GM18873 (cell line): ENCODE results near the gene MAD1L1.

ENCODE experiments used
- ATAC-seq: cut with Tn5 transposase; IDR thresholded peaks from one replicate; pipeline ENCODE4 v1.9.1; 2021; ENCODE audit warnings: mild to moderate bottlenecking, moderate library complexity, moderate number of reproducible peaks; ENCODE audit not compliant: unreplicated experiment, low FRiP score

MAD1L1 gene

DNA sequence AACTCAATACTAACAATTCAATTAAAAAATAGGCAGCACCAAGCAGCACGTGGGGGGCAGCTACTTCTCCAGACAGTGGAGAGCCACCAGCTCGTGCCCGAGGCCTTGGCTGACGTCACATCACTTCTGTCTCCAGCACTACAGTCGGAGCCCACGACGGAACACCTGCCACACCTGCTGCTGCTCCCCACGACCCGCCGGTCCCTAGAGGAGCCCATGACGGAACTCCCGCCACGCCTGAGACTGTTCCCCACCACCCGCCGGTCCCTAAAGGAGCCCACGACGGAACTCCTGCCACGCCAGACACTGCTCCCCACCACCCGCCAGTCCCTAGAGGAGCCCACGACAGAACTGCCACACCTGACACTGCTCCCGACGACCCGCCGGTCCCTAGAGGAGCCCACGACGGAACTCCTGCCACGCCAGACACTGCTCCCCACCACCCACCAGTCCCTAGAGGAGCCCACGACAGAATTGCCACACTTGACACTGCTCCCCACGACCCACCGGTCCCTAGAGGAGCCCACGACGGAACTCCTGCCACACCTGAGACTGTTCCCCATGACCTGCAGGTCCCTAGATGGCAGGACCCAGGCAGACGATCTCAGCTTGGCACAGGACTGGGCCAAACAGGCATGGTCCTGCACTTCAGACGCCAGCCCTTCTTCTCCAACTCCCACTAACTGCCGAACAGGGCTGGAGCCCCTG lies 304.7 kb downstream of the MAD1L1 start:
- no peak for ATAC-seq

DNA sequence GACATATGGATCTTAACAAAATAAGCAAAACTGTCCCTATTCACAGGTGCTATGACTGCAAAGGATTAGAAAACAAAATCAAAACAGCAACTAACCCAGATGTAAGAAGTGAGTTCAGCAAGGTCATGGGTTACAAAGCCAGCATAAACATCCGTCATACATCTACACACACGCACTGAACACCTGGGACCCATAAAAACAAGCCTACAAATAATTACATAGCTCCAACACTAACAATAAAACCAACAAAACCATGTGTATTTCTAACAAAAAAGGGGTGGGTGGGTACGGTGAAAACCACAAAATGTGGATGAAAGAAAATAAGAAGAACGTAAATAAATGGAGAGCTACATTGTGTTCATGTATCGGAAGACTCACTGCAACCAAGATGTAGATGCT lies 305.8 kb downstream of the MAD1L1 start:
- ATAC-seq = no peak

DNA sequence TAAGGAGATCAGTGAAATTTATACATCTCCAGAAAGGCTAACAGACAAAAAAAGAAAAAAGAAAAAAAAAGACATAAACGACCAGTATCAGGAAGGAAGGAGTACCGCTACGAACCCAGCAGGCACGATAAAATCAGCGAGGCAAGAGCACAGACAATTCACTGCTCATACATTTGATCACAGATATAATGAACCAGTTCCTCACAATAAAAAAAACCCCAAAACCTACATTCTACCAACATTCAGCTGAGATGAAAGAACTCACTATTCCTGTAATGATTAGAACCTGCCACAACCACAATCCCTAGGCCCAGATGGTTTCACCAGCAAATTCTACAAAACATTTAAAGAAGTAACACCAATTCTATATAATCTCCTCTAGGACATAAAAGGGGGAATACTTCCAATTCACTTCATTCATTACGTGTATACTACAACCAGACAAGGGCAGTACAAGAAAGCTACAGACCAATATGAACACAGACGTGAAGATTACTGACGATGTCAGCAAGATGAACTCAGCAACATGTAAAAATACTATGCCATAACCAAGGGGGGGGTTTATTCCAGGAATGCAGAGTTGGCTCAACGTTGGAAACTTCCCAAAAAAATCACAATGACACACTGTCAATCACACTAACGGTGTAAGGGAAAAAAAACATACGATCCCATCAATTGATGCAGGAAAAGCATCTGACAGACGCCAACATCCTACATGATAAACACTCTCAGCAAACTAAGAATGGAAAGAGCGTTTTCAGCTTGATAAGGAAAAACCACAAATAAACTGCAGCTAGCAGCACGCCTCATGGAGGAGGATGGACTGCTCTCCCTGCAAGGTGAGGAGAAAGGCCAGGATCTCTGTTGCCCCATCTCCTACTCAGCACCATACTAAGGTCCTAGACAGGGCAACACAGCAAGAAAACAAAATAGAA lies 306.5 kb downstream of the MAD1L1 start:
- no peak for ATAC-seq

DNA sequence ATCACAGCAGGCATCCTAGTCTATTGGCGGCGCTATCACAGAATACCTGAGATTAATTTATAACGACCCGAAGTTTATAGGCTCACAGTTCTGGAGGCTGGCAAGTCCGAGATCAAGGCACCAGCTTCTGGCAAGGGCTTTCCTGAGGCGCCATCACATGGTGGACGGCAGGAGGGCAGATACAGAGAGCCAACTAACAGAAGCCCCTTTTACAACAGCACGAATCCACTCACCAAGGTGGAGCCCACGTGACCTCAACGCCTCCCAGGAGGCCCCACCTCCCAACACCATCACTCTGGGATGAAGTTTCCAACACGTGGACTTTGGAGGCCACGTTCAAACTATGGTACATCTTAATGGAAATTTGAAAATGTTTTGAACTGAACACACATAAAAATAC lies 307.4 kb downstream of the MAD1L1 start:
- no peak for ATAC-seq

DNA sequence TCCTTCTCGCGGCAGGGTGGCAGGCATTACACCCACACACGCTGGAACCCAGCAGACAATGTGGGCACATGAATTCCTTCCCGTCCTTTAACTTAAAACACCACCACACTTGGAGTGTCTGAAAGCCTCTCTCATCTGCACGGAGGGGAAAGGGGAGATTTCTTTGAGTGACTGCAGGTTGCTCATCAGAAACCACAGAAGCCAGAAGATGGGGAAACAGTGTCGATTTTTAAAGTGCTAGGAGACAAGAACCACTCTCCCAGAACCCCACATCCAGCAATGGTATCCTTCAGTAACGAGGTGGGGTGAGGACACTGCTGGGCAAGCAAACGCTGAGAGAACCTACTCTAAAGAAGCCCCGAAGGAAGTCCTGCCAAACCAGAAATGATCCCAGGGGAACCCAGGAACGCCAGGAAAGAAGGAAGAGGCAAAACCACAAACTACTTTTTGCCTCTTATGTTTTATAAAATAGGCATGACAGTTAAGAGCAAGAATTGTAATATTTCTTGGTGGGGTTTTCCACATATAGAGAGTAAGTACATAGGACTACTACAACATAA lies 308.4 kb downstream of the MAD1L1 start:
- ATAC-seq = no peak

DNA sequence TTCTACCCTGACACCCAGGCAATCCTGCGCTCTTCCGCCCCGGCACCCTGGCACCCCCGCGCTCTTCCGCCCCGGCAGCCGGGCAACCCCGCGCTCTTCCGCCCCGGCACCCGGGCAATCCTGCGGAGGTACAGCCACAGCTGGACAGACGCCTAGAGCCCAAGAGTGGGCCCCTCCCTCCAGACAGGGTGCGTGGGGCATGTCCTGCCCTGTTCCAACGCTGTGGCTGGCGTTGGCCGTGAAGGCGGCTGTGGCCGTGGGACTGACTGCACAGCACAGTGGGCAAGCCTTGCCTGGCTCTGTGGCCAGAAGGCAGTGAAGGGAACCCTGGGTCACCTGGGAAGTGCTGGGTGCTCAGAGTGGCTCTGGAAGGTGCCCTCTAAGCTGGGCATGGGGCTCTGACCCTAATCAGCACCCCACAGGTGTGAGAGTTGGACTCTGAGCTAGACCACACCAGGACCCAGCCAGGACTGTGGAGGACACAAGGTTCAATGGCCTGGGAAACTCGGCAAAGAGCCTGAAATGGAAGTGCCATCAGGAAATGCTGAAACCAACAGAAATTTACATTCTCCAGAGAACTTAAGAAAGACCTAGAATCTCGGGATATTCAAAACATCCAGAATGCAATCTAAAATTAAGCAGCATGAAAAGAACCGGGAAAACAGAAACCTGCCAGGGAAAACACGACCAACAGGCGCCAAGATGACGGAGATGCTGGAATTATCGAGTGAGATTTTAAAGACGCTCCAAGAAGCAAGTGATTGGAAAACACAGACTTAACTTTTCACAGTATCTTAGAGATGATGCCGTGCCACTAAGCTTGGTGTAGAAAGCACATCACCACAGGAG lies 309.1 kb downstream of the MAD1L1 start:
- ATAC-seq = no peak

DNA sequence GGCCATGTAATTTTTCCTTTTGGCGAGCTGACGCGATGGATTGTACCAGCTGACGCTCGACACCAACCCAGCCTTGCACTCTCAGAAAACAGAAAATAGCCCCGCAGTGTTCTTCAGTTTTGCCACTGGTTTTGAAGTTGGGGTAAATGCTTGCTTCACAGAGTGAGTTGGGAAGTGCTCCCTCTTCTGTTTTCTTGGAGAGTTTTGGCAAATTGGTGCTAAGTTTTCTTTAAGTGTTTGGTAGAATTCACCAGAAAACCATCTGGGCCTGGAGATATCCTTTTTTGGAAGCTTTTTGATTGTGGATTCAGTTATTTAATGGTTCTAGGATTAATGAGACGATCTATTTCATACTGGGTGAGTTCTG lies 309.9 kb downstream of the MAD1L1 start:
- ATAC-seq = no peak

DNA sequence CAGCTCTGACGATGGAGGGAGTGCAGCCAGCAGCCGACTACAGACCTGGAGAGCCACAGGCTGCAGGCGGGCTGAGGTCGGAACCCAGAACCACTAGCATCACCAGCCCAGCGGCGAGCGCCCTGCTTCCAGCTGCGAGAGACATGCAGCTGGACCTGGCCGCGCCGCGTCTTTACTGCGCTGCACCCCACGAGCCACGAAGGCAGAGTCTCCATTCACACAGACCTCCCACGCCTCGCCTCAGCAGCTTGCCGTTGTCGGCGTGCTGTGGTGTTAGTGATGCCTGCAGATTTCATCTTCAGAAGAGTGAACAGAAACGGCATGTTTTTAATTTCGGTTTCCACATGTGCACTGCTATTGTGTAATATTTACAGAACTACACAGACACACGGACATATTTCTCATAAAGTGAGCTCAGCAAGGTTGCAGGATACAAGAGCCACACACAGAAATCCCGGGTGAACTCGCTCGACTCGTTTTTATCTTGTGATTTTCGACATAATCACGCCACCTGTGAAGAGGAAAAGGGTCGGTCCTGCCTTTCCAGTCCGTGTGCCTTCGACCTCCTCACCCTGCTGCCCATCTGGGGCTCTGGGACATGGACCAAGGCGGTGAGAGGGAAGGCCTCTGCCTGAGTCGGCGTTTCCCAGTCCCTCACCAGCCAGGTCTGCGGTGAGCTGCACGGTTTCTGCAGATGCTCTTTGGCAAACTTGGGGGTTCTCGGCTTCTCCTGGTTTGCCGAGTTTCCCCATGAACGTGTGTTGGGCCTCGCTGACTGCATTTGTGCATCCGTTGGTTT lies 310.5 kb downstream of the MAD1L1 start:
- ATAC-seq = no peak

DNA sequence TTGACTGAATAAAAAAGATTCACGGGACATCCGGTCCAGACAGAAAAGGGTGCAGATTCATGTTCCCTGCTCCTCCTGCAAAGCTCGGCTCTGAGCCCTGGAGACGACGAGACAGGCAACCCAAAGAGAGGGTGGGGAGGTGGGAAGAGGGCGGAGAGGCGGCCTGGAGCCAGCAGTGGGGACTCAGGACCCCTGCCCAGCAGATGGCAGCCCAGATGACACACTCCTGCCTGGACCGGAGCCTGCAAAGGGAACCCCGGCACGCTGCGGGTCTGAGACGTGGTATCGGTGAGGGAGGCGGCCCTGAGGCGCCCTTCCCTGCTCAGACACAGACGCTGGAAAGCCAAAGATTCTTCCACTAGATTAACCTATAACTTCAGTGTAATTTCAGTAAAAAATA lies 311.9 kb downstream of the MAD1L1 start:
- ATAC-seq = no peak

DNA sequence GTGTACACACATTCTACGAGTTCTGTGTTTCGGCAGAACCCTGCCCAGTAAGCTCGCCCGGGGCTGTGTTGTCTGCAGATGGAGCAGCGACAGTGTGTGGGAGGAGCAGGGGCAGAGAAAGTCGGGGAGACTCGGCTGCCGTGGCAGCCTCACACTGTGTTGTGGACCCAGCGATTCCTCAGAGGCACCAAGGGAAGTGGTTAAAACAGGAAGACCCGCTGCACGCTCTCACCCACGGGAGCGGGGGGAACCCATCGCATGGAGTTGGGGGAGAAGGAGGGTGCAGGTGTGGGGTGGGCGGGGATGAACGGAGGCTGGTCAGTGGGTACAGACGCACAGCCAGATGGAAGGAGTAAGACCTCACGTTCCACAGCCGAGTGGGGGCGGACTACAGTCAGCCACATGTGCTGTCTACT lies 312.5 kb downstream of the MAD1L1 start:
- ATAC-seq = no peak

DNA sequence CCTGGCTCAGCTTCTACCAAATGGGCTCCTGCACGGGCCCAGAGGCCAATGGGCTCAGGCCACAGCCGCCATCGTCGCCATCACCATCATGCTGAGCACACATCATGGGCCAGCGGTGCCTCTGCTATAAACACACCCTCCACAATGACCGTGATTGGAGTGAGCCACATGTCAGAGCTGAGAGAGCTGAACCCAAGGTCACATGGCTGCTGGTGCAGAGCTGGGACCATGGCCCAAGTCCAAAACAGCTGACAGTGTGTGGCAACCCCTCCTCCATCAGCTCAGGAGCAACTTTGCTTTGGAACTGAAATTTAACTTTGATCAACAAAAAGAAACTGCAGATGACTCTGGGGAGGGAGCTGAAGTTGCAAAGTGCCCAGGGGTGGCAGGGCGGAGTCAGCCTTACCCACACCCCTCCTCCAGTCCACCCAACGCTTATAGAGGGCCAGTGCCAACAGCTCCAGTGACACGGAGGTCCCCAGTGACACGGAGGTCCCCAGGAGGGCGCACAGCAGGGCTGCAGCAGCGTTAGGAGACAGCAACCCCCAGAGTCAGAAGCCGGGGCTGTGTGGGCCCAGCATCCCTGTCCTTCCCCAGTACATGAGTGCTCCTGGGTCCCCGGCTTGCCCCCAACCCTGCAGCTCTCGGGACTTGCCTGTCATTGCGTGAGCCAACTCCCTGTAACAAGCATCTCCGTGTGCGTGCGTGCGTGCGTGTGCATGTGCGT lies 313.0 kb downstream of the MAD1L1 start:
- no peak for ATAC-seq

DNA sequence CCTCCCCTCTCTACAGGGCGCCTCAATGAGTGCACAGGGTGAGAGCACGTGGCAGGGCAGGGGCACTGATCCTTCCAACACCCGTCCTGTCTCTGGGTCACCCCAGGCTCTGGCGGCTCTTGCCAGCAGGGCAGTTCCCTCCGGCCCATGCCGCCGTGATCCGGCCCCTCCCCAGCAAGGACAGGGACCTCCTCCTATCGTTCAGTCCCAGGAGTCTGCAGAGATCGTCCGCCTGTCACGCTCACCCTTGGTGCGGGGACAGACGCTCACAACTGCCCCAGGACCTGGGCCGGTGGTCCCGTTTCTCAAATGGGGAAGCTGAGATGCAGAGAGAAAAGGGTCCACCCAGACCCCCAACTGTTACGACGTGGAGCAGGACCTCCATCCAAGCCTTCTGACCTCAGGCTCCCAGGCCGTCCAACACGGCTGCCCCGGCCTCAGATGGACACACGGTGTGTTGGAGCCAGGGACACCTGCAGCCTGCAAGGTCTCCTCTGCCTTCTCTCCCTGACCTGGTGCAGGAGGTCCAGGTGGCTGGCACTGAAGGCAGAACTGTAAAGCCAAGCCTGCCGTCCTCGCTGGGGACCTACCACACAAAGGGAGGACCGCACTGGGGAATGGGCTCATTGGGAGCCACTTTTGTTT lies 313.7 kb downstream of the MAD1L1 start:
- ATAC-seq = no peak

DNA sequence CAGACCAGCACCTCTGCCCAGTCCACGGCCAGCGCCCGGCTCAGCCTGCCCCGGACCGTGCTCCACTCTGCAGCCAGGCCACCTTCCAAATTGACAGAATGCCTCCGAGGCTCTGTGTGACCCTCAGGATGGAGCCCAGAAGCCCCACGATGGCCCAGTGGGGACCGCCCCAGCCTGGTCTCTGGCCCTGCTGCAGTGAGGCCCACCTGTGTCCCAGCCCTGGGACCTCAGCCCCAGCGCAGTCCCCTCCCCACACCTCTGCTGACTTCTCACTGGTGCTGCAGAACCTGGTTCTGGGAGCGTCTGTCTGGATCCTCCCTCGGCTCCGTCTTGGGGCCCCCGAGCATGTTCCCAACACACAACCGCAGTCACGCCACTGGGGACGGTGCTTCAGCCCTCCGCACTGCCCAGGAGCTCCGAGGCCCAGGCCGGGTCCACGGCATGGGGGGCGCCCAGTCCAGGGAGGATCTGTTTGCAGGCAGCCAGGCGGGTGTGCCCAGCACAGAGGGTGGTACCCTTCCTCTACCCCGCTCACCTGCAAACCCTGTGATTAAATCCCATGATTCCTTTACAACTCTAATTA lies 314.6 kb downstream of the MAD1L1 start:
- ATAC-seq = no peak

DNA sequence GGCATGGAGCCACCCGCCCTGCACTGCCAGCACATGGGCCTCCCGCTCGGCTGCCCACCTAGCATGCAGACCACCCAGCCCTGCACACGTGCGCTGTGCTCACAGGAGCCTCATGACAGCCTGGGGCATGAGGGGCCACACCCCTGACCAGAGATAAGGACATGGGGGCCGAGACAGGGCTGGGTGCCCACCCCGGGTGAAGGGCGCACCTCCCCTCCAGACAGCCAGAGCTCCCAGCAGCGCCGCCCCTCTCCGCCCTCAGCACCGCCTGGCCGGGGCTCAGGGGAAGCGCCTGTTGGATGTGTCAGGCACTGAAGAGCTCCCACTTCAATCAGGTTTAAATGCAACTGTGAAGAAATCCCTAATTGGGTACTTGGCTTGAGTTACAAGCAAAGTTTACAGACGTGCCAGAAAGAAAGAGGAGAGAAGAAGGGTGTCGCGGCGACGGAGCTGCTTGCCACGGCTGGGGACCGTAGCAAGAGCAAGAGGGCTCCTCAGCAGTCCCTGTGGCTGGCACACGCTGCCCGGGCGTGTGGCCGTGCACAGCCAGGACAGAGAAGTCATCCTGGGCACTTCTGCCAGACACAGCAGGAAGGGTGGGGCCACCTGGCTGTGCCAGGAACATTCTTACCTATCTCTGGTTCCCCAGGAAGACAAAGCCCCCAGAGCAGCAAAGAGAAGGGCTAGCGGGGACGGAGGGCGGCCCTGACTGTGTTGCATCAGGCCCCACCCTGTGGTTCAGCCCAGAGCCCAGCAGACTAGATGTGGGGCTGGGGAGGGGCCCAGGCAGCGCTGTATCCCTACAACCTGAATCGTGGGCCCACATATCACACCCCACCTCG lies 315.3 kb downstream of the MAD1L1 start:
- no peak for ATAC-seq

DNA sequence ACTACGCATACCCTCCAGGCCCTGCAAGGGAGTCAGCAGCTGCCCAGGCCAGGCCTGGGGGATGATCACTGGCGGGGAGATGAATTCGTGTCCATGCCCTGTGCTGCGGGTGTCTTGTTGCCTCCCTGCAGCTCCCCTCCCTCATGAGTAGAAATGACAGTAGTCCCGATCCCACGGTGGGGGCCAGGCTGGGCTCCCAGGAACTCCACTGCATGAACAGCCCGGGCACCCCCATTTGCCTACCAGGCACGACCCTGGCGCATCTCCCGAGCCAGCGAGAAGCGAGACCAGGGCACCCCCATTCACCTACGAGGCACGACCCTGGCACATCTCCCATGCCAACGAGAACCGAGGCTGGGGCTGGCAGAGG lies 316.2 kb downstream of the MAD1L1 start:
- no peak for ATAC-seq

DNA sequence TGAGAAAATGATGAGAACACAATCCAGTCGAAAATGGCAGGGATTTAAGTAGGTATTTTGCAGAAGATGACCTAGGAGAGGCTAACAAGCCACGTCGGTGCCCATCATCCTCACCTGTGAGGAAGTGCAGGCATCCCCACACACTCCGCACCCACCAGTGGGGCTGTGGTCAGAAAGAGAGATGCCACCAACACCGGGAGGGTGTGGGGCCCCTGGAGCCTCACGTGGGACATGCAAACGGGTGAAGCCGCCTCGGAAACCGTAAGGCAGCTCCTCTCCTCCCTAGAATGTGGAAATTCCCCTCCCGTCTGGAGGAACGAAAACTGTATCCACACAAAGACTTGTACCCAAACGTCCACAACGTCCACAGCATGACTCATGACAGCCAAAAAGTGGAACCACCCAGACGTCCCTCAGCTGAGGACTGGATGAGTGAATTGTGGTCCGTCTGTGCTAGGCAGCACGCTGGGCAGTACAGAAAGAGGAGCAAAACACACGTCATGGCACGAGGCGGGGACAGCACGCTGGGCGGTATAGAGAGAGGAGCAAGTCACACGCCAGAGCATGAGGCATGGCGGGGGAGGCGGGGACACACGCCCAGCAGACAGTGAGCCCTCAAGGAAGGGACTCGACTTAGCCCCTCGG lies 316.7 kb downstream of the MAD1L1 start:
- no peak for ATAC-seq

DNA sequence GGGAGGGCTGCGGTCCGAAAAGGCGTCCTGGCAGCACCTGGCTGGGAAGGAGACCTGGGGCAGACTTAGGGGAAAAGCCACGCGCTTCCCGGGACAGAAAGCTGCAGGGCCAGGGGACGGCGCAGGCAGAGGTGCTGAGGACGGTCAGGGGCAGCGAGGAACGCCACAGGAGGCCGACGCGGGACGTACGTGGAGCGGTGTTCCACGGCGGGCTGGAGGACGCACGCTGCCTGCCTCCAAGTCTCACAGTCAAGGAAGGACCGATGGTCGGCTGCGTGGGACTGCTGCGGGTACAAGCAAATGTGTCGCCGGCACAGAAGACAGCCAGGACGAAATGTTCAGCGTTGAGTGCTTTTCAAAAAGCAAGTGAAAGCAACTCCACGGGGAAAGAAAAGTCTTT lies 317.4 kb downstream of the MAD1L1 start:
- no peak for ATAC-seq
